Testis (tissue), 2 donors: Measurements from ENCODE around the gene MTERF4.

ENCODE experiments used
- POLR2A ChIP-seq: fragments of 450-650 bp; IDR thresholded peaks from one replicate; pipeline ENCODE4 v1.6.1; 2017; ENCODE audit warnings: antibody characterized with exemption, mild to moderate bottlenecking, moderate library complexity
- TF ChIP-seq, protein P1 (sequence below), 3 experiments: fragments of 450-650 bp in 2 of 3; fragments of 200-600 bp in 1 of 3; sonication (generic) in 1 of 3; IDR thresholded peaks; one replicate each; pipeline ENCODE4 v1.5.1; 2016 to 2019; ENCODE audit warnings: antibody characterized with exemption in 3 of 3, mild to moderate bottlenecking in 2 of 3, moderate library complexity in 1 of 3

DNA sequence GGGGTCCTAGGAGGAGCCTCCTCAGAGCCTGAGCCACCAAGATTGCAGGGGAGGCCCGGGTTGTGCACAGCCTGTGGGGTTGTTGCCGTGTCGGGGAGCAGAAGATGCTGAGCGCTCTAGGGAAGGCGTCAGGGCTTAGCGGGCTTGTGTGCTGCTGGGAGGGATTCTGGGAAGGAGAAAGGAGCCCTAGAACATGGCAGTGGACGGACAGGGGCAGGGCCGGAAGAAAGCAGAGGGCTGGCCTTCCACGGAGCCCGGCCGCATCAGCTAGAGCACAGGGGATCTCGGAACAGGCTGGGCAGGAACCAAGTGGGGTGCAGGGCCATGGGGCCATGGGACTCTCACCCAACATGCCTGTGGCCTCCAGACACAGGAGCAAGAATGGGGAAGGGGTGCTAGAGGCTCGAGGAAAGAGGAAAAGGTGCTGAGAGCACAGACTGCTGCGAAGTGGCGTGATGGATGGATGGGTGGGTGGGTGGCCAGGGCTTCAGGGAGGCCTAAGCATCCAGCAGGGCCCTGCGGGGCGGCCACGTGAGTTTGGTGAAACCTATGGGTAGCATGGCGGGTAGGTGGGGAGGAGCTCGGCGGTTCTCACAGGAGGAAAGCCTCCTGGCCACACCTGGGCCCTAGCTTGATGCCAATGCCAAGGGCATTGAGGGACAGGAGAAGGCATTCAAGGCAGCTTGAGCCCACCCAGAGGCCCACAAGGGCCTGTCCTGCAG, 35.8 kb downstream of the MTERF4 start:
- no peak for TF ChIP-seq POLR2A
- TF ChIP-seq, protein P1, sequence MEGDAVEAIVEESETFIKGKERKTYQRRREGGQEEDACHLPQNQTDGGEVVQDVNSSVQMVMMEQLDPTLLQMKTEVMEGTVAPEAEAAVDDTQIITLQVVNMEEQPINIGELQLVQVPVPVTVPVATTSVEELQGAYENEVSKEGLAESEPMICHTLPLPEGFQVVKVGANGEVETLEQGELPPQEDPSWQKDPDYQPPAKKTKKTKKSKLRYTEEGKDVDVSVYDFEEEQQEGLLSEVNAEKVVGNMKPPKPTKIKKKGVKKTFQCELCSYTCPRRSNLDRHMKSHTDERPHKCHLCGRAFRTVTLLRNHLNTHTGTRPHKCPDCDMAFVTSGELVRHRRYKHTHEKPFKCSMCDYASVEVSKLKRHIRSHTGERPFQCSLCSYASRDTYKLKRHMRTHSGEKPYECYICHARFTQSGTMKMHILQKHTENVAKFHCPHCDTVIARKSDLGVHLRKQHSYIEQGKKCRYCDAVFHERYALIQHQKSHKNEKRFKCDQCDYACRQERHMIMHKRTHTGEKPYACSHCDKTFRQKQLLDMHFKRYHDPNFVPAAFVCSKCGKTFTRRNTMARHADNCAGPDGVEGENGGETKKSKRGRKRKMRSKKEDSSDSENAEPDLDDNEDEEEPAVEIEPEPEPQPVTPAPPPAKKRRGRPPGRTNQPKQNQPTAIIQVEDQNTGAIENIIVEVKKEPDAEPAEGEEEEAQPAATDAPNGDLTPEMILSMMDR (IDR thresholded peaks at IDR 0.05) = no peak
